HG03135 (cell line): ENCODE measurements around the gene DYNLT3.

ENCODE experiments used
- ATAC-seq: cut with Tn5 transposase; IDR thresholded peaks from one replicate; pipeline ENCODE4 v1.9.1; 2021; ENCODE audit warnings: mild to moderate bottlenecking, moderate library complexity; ENCODE audit not compliant: unreplicated experiment

DYNLT3 gene

GRCh38 chrX:37846141-37846540 lies 1.2 kb downstream of the DYNLT3 start:
- no peak for ATAC-seq

GRCh38 chrX:37844622-37845021 lies 2.7 kb downstream of the DYNLT3 start:
- no peak for ATAC-seq

GRCh38 chrX:37840931-37841330 lies 6.4 kb downstream of the DYNLT3 start:
- ATAC-seq, result no peak

- no peak for ATAC-seq
These were observed 12.4 kb downstream of the DYNLT3 start for GRCh38 chrX:37834937-37835336.

GRCh38 chrX:37830371-37830770 lies 17.0 kb downstream of the DYNLT3 start:
- ATAC-seq, result no peak

GRCh38 chrX:37829721-37830120 lies 17.6 kb downstream of the DYNLT3 start:
- no peak for ATAC-seq

- ATAC-seq, result no peak
These were observed 22.0 kb downstream of the DYNLT3 start for GRCh38 chrX:37825215-37825842.

- no peak for ATAC-seq
These were observed 22.7 kb downstream of the DYNLT3 start for GRCh38 chrX:37824491-37825214.

GRCh38 chrX:37820646-37821045 lies 26.7 kb downstream of the DYNLT3 start:
- ATAC-seq, result no peak

- ATAC-seq, result peak; percentile 62
These were observed 29.3 kb downstream of the DYNLT3 start for GRCh38 chrX:37818031-37818430.

- peak; percentile 61 for ATAC-seq
These were observed 29.8 kb downstream of the DYNLT3 start for GRCh38 chrX:37817579-37817978.

- ATAC-seq, result no peak
These were observed 30.2 kb downstream of the DYNLT3 start for GRCh38 chrX:37817176-37817575.

GRCh38 chrX:37816766-37817165 lies 30.6 kb downstream of the DYNLT3 start:
- ATAC-seq, result no peak

GRCh38 chrX:37815366-37815765 lies 32.0 kb downstream of the DYNLT3 start:
- no peak for ATAC-seq

GRCh38 chrX:37813570-37813969 lies 33.8 kb downstream of the DYNLT3 start:
- ATAC-seq, result no peak

GRCh38 chrX:37812110-37812509 lies 35.3 kb downstream of the DYNLT3 start:
- ATAC-seq, result no peak

- ATAC-seq, result no peak
These were observed 37.4 kb downstream of the DYNLT3 start for GRCh38 chrX:37809970-37810369.

GRCh38 chrX:37803057-37803456 lies 44.3 kb downstream of the DYNLT3 start:
- ATAC-seq, result no peak

- ATAC-seq, result no peak
These were observed 45.3 kb downstream of the DYNLT3 start for GRCh38 chrX:37802028-37802427.

GRCh38 chrX:37800717-37801116 lies 46.7 kb downstream of the DYNLT3 start:
- ATAC-seq, result no peak

GRCh38 chrX:37799936-37800335 lies 47.4 kb downstream of the DYNLT3 start:
- ATAC-seq, result no peak

GRCh38 chrX:37796805-37797204 lies 50.6 kb downstream of the DYNLT3 start:
- ATAC-seq, result no peak

- no peak for ATAC-seq
These were observed 51.1 kb downstream of the DYNLT3 start for GRCh38 chrX:37796310-37796709.
